GM12878 (cell line): ENCODE measurements around the gene OTOP3. TPM values are rescaled to one million over a fixed set of nuclear protein-coding genes. Genes with fewer than 3 reads are reported as not detected.

ENCODE experiments used
- ATAC-seq: fragments of 200-7000 bp; cut with Tn5 transposase; 3 replicates; pipeline ENCODE4 v1.9.1; 2020; ENCODE audit warnings: mild to moderate bottlenecking, moderate library complexity
- Bru-seq: library from RNA; stranded (reverse); fragments of 400-500 nt; gene quantifications from one replicate; lab custom pipeline; 2021; lab: Mats Ljungman, UMichigan
- BruChase-seq, 2 experiments: library from RNA; stranded (reverse); fragments of 400-500 nt; gene quantifications; one replicate each; lab custom pipeline; 2021; lab: Mats Ljungman, UMichigan
- BruUV-seq: library from RNA; stranded (reverse); fragments of 400-500 nt; replicated peaks from 2 replicates; lab custom pipeline; 2021; lab: Mats Ljungman, UMichigan
- CTCF ChIA-PET: fragments of 300-600 bp; sonication (Branson Sonifier 250); formaldehyde crosslinking; extraction: SDS; loops from one replicate; lab custom pipeline; 2021; ENCODE audit warnings: inconsistent platforms; lab: Yijun Ruan, JAX
- POLR2A ChIA-PET: fragments of 350-600 bp; formaldehyde crosslinking; extraction: SDS; loops from one replicate; lab custom pipeline; 2021; ENCODE audit warnings: inconsistent platforms; lab: Charles Lee
- RAD21 ChIA-PET: fragments of 300-600 bp; sonication (Branson Sonifier 250); formaldehyde crosslinking; loops from one replicate; lab custom pipeline; 2023; ENCODE audit warnings: antibody characterized with exemption; ENCODE audit not compliant: unreplicated experiment; lab: Charles Lee
- SMC1A ChIA-PET: fragments of 300-600 bp; sonication (Branson Sonifier 250); formaldehyde crosslinking; loops from one replicate; lab custom pipeline; 2023; ENCODE audit not compliant: unreplicated experiment, uncharacterized antibody; lab: Charles Lee
- DNase-seq: peaks from one replicate; pipeline ENCODE4 v3.0.0-alpha.2; 2011; ENCODE audit warnings: low read depth, low spot score
- FAIRE-seq: peaks from 3 replicates; lab custom pipeline; 2011; peaks lifted over from hg19 to GRCh38; lab: Jason Lieb, UNC
- H2AFZ ChIP-seq: 2 replicates; pipeline ENCODE4 v1.6.0; 2011; ENCODE audit warnings: low read depth, low read length, control low read depth; ENCODE audit not compliant: control insufficient read depth
- H3K27ac ChIP-seq: 2 replicates; pipeline ENCODE4 v1.5.1; 2011; ENCODE audit warnings: control low read depth; ENCODE audit not compliant: control insufficient read depth, insufficient read depth
- H3K27me3 ChIP-seq, 2 experiments: replicated peaks in 1 of 2; 2 replicates each; pipeline versions ENCODE4 v1.6.0 to v1.6.1; 2011; ENCODE audit warnings: low read length in 1 of 2; ENCODE audit not compliant: control insufficient read depth in 2 of 2, insufficient read depth in 2 of 2
- H3K36me3 ChIP-seq, 2 experiments: 2 replicates each; pipeline ENCODE4 v1.5.1; 2011; ENCODE audit warnings: low read length in 1 of 2; ENCODE audit not compliant: control insufficient read depth in 2 of 2, insufficient read depth in 2 of 2
- H3K4me1 ChIP-seq: 2 replicates; pipeline ENCODE4 v1.6.1; 2011; ENCODE audit warnings: mild to moderate bottlenecking, low read length, moderate library complexity, mixed read lengths; ENCODE audit not compliant: control insufficient read depth, insufficient read depth
- H3K4me2 ChIP-seq: 2 replicates; pipeline ENCODE4 v1.6.0; 2011; ENCODE audit warnings: control low read depth; ENCODE audit not compliant: control insufficient read depth, insufficient read depth
- H3K4me3 ChIP-seq: fragments of 200-600 bp; sonication (generic); 2 replicates; pipeline ENCODE4 v1.5.1; 2016
- H3K79me2 ChIP-seq: 2 replicates; pipeline ENCODE4 v1.6.0; 2011; ENCODE audit warnings: low read length; ENCODE audit not compliant: control insufficient read depth, insufficient read depth
- H3K9ac ChIP-seq: 2 replicates; pipeline ENCODE4 v1.8.0; 2011; ENCODE audit warnings: low read length, control low read depth, mixed read lengths; ENCODE audit not compliant: control insufficient read depth, insufficient read depth
- H3K9me3 ChIP-seq: replicated peaks from 3 replicates; pipeline ENCODE4 v1.5.1; 2011; ENCODE audit warnings: mild to moderate bottlenecking, low read length; ENCODE audit not compliant: control insufficient read depth, insufficient read depth
- H4K20me1 ChIP-seq: 2 replicates; pipeline ENCODE4 v1.6.0; 2011; ENCODE audit not compliant: control insufficient read depth, insufficient read depth
- ATF7 ChIP-seq: fragments of 450-650 bp; IDR thresholded peaks from 2 replicates; pipeline ENCODE4 v1.6.1; 2016; ENCODE audit warnings: low read depth, mild to moderate bottlenecking
- BACH1 ChIP-seq: fragments of 450-650 bp; IDR thresholded peaks from 2 replicates; pipeline ENCODE4 v1.6.1; 2017; ENCODE audit warnings: mild to moderate bottlenecking, borderline replicate concordance
- BCL3 ChIP-seq: IDR thresholded peaks from 2 replicates; pipeline ENCODE4 v1.6.1; 2011; ENCODE audit warnings: borderline replicate concordance, low read depth, mild to moderate bottlenecking, moderate library complexity, low read length; ENCODE audit not compliant: insufficient read depth, poor library complexity, severe bottlenecking
- CBX3 ChIP-seq: fragments of 200-600 bp; sonication (generic); IDR thresholded peaks from 2 replicates; pipeline ENCODE4 v1.6.1; 2016; ENCODE audit warnings: low read depth, borderline replicate concordance
- CEBPB ChIP-seq, 2 experiments: fragments of 150-350 bp in 1 of 2; IDR thresholded peaks; 2 replicates each; pipeline ENCODE4 v1.6.1; 2012 to 2014; ENCODE audit warnings: low read depth in 2 of 2, low read length in 2 of 2, borderline replicate concordance in 1 of 2, inconsistent platforms in 1 of 2
- CHD1 ChIP-seq: IDR thresholded peaks from 2 replicates; pipeline ENCODE4 v1.6.1; 2012; ENCODE audit warnings: low read depth, low read length, improper control_type of control experiment
- EED ChIP-seq: sonication (generic); IDR thresholded peaks from 2 replicates; pipeline ENCODE4 v1.6.1; 2016; ENCODE audit warnings: antibody characterized with exemption, low read depth
- IRF5 ChIP-seq: fragments of 450-650 bp; IDR thresholded peaks from 2 replicates; pipeline ENCODE4 v1.6.1; 2017; ENCODE audit warnings: borderline replicate concordance
- LARP7 ChIP-seq: fragments of 450-650 bp; IDR thresholded peaks from 2 replicates; pipeline ENCODE4 v1.6.1; 2017; ENCODE audit warnings: mild to moderate bottlenecking
- NR2C1 ChIP-seq: fragments of 450-650 bp; IDR thresholded peaks from 2 replicates; pipeline ENCODE4 v1.6.1; 2017; ENCODE audit warnings: antibody characterized with exemption, mild to moderate bottlenecking, moderate library complexity
- PBX3 ChIP-seq: IDR thresholded peaks from 2 replicates; pipeline ENCODE4 v1.6.1; 2011; ENCODE audit warnings: mild to moderate bottlenecking, low read depth, low read length, moderate library complexity; ENCODE audit not compliant: insufficient replicate concordance
- SUPT20H ChIP-seq: IDR thresholded peaks from 2 replicates; pipeline ENCODE4 v1.6.1; 2011; ENCODE audit warnings: low read depth, mild to moderate bottlenecking, low read length, moderate library complexity, borderline replicate concordance; ENCODE audit not compliant: control insufficient read depth
- ZSCAN29 ChIP-seq: fragments of 450-650 bp; IDR thresholded peaks from 2 replicates; pipeline ENCODE4 v1.6.1; 2017; ENCODE audit warnings: mild to moderate bottlenecking, moderate library complexity
- WGBS: methylation state at CpG from one replicate; pipeline ENCODE4 v1.1.6; 2016; ENCODE audit warnings: low lambda C conversion rate; ENCODE audit not compliant: insufficient replicate concordance, insufficient coverage; ENCODE audit errors: missing lambda C conversion rate; 5-methylcytosine and 5-hydroxymethylcytosine counted together
- in situ Hi-C: fragments of 300-500 bp; cut with MboI; formaldehyde crosslinking; loops from 9 replicates; pipeline ENCODE4 v1.14.3; 2018; ENCODE audit warnings: mixed read lengths
- intact Hi-C: fragments of 100-400 bp; cut with micrococcal nuclease; formaldehyde crosslinking; loops from one replicate; pipeline ENCODE4 v1.14.2; 2022; ENCODE audit not compliant: unreplicated experiment
- long read RNA-seq, 2 experiments: library from polyadenylated mRNA; unstranded; transcript quantifications; one replicate each; pipeline ENCODE4 v2.0.0, GENCODE V29; 2019 to 2020
- polyA minus RNA-seq, 3 experiments: library from RNA; depleted of rRNA, polyadenylated mRNA; stranded (reverse); fragments of >200 nt; gene quantifications; 2 replicates each; pipeline ENCODE4 v1.2.3, GENCODE V29; 2011
- polyA plus RNA-seq, 11 experiments: library from polyadenylated mRNA; depleted of rRNA in 4 of 11; unstranded in 6 of 11; stranded (reverse) in 5 of 11; fragments of >200 nt; fragmentation: Nextera tagmentation in 4 of 11; fragmentation: Illumina TruSeq in 1 of 11; extraction: Ambion mirVana in 4 of 11; extraction: Trizol in 1 of 11; gene quantifications; 1 replicate in 1 of 11; 2 replicates in 10 of 11; pipeline versions ENCODE4 v1.2.1 to v1.2.3, GENCODE V29; 2011 to 2016; ENCODE audit warnings: inconsistent platforms in 2 of 11, missing spikeins in 2 of 11, low read depth in 1 of 11
- total RNA-seq, 4 experiments: library from RNA; depleted of rRNA in 3 of 4; stranded (reverse); fragments of >200 nt in 3 of 4; fragmentation: Illumina TruSeq in 1 of 4; extraction: Trizol in 1 of 4; gene quantifications; 2 replicates each; pipeline versions ENCODE4 v1.2.1 to v1.2.3, GENCODE V29; 2013 to 2021

Gene OTOP3, protein sequence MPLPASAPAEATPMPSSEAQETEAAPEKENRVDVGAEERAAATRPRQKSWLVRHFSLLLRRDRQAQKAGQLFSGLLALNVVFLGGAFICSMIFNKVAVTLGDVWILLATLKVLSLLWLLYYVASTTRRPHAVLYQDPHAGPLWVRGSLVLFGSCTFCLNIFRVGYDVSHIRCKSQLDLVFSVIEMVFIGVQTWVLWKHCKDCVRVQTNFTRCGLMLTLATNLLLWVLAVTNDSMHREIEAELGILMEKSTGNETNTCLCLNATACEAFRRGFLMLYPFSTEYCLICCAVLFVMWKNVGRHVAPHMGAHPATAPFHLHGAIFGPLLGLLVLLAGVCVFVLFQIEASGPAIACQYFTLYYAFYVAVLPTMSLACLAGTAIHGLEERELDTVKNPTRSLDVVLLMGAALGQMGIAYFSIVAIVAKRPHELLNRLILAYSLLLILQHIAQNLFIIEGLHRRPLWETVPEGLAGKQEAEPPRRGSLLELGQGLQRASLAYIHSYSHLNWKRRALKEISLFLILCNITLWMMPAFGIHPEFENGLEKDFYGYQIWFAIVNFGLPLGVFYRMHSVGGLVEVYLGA
- not detected in 2 replicates for total RNA-seq (2013; cell fraction: nucleolus; rRNA removed)
- not detected in 2 replicates for total RNA-seq (2014; rRNA removed)
- not detected in 2 replicates for total RNA-seq (2014; rRNA removed; fragmentation: Illumina TruSeq; extraction: Trizol)
- total RNA-seq (2021), result not detected in 2 replicates
- polyA plus RNA-seq (2011; ENCODE audit: low read depth), result not detected
- polyA plus RNA-seq (2011; rRNA removed), result 0.03 TPM in 1 of 2 replicates, not detected in the other
- 0.09 and 0.12 TPM in 2 replicates for polyA plus RNA-seq (2011; cell fraction: cytosol; rRNA removed)
- 0.04 and 0.10 TPM in 2 replicates for polyA plus RNA-seq (2011; cell fraction: nucleus; rRNA removed)
- 0.04 TPM in 1 of 2 replicates, not detected in the other for polyA plus RNA-seq (2012)
- polyA plus RNA-seq (2014; fragmentation: Illumina TruSeq; extraction: Trizol), result not detected in 2 replicates
- polyA plus RNA-seq (2014; fragmentation: Nextera tagmentation; extraction: Ambion mirVana), result not detected
- polyA plus RNA-seq (2014; rRNA removed), result 0.06 TPM in 1 of 2 replicates, not detected in the other
- polyA plus RNA-seq (2016; fragmentation: Nextera tagmentation; extraction: Ambion mirVana), result not detected
- 0.21 TPM in 1 of 2 replicates, not detected in the other for polyA minus RNA-seq (2011; rRNA and poly(A)+ RNA removed)
- polyA minus RNA-seq (2011; cell fraction: cytosol; rRNA and poly(A)+ RNA removed), result not detected in 2 replicates
- not detected in 2 replicates for polyA minus RNA-seq (2011; cell fraction: nucleus; rRNA and poly(A)+ RNA removed)
- Bru-seq, nascent RNA, result percentile 14 among the genes with signal in this experiment
- BruChase-seq, experiment 1, labeled RNA remaining after a 6-hour chase, result percentile 7 among the genes with signal in this experiment
- not detected for BruChase-seq, experiment 2, labeled RNA remaining after a 2-hour chase
- long read RNA-seq, experiment 1, result 0 reads
- long read RNA-seq, experiment 2, result 0 reads

DNA sequence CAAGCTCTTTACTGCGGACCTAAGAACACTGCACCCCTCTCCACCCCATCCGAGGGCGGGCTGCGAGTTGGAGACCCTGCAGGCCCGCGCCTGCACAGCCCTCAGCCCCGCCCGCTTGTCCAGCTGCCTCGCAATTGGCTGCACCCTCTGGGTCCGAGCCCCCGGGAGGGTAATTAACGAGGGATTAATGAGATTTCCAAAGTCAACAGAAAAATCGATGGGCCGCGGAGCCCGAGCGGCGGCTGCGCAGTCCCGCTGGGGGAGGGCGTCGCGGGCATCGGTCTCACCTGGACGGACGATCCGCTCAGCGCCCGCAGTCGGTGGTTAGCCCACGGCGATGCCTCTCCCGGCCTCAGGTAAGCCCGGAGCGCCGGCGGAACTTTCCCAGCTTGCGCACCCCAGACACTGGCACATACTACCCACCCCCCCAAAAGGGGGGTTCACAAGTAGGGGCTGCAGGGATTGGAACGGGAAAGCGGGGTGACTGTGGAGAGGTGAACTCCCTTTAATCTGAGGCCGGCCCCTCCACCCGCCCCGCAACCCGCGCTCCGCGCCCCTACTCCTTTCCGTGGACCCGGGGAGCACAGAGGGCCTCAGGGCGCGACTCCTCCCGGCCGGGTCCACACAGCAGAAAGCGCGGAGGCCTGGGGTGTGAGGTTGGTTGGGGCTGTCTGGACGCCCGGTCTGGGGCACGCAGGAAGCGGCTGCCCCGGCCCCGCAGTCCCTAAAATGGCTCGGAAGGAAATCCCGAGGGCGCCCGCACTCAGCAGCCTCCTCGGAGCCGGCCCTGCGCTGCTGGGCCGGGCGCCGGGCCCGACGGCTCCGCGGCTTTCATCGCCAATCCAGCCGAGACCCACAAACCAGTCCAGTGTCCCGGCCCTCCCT is at the start of gene OTOP3:
TSS of gene OTOP3 (plus strand) at position 314 of the 885 bp plus-strand sequence. CDS start at position 338, 24 bp downstream.
- in situ Hi-C loops (no loop called here), intact Hi-C loops (no loop called here)
- H3K9me3 ChIP-seq, result no peaks in the 10 kb centered on the region
- no TSS peak for BruUV-seq
- no peak within 1 kb of the TSS for H3K4me2 ChIP-seq
- DNase-seq (no peak), FAIRE-seq (no peak), ATAC-seq (no peak)
- no peak within 1 kb of the TSS for H3K4me3 ChIP-seq
- H3K27ac ChIP-seq, result no peak within 1 kb of the TSS
- no peaks in the 10 kb centered on the region for H3K36me3 ChIP-seq
- no peaks in the 10 kb centered on the region for H4K20me1 ChIP-seq
- ChIA-PET SMC1A (no interaction called here), RAD21 (no interaction called here), CTCF (interaction anchor here (0.6 to 4.8 kb wide), 3 partner anchors 22 to 356 kb away, joined by 5 to 29 read pairs (median 5); no protein-coding TSS in a partner anchor), POLR2A (no interaction called here)
- peaks cover 8 to 9% of the 10 kb centered on the region in 2 experiments for H3K27me3 ChIP-seq
- no peaks in the 10 kb centered on the region for H3K4me1 ChIP-seq
- WGBS, result 25% methylated on average over 67 of the region's 78 CpGs
- H3K79me2 ChIP-seq, result no peaks in the 10 kb centered on the region
- H2AFZ ChIP-seq, result no peak within 1 kb of the TSS
- no peak within 1 kb of the TSS for H3K9ac ChIP-seq
- TF ChIP-seq CEBPB (IDR thresholded peaks at IDR 0.05; ENCODE audit: borderline replicate concordance in 1 of 2, low read depth in 2 of 2, low read length in 2 of 2) (no peak), CHD1 (no peak), LARP7 (no peak), EED (no peak), ATF7 (no peak), BCL3 (no peak), IRF5 (no peak), PBX3 (no peak), ZSCAN29 (no peak), NR2C1 (no peak), BACH1 (no peak), SUPT20H (no peak), CBX3 (no peak)
